WTC11 (cell line): ENCODE measurements around the gene ZFHX3. TPM values are rescaled to one million over a fixed set of nuclear protein-coding genes. Genes with fewer than 3 reads are reported as not detected.
A peak's percentile ranks its signal among the peaks of the same experiment; 100 is the strongest.

Experiments used
- ATAC-seq: fragments of 200-7000 bp; cut with Tn5 transposase; 2 replicates; pipeline ENCODE4 v1.10.0; 2021; ENCODE audit warnings: mild to moderate bottlenecking, moderate library complexity
- CTCF ChIA-PET: fragments of 300-600 bp; sonication (Branson Sonifier 250); formaldehyde crosslinking; loops from one replicate; lab custom pipeline; 2021; ENCODE audit warnings: antibody characterized with exemption; lab: Charles Lee
- POLR2A ChIA-PET: fragments of 350-600 bp; sonication (Branson Sonifier 250); formaldehyde crosslinking; loops from one replicate; lab custom pipeline; 2021; ENCODE audit warnings: antibody characterized with exemption; lab: Charles Lee
- DNase-seq: peaks from one replicate; pipeline ENCODE4 v3.0.0; 2021; ENCODE audit warnings: low spot score
- H3K27ac Mint-ChIP-seq: 2 replicates; pipeline ENCODE4 v1.8.0; 2021; ENCODE audit warnings: mixed read lengths
- H3K27me3 Mint-ChIP-seq: 2 replicates; pipeline ENCODE4 v1.8.0; 2021; ENCODE audit warnings: low read depth, mild to moderate bottlenecking, moderate library complexity, mixed read lengths
- H3K36me3 Mint-ChIP-seq: 2 replicates; pipeline ENCODE4 v1.8.0; 2021; ENCODE audit warnings: mixed read lengths
- H3K4me1 Mint-ChIP-seq: 2 replicates; pipeline ENCODE4 v1.8.0; 2022; ENCODE audit warnings: mixed read lengths
- H3K4me3 Mint-ChIP-seq: 2 replicates; pipeline ENCODE4 v1.8.0; 2021; ENCODE audit warnings: mild to moderate bottlenecking, moderate library complexity, mixed read lengths
- H3K9me3 Mint-ChIP-seq: 2 replicates; pipeline ENCODE4 v1.8.0; 2021; ENCODE audit warnings: mixed read lengths
- CTCF ChIP-seq: fragments of 200-600 bp; IDR thresholded peaks from 2 replicates; pipeline ENCODE4 v1.8.0; 2022; ENCODE audit warnings: antibody characterized with exemption
- E2F5 ChIP-seq: sonication (generic); formaldehyde crosslinking; IDR thresholded peaks from 2 replicates; pipeline ENCODE4 v1.8.1; 2022; ENCODE audit warnings: mild to moderate bottlenecking, moderate library complexity, missing genetic modification reagents
- ELF4 ChIP-seq: sonication (generic); formaldehyde crosslinking; IDR thresholded peaks from 2 replicates; pipeline ENCODE4 v1.8.1; 2022; ENCODE audit warnings: low read depth, mild to moderate bottlenecking, moderate library complexity, missing genetic modification reagents
- EMX1 ChIP-seq: fragments of 250-450 bp; sonication (Bioruptor Pico); IDR thresholded peaks from 2 replicates; pipeline ENCODE4 v1.8.0; 2021; ENCODE audit warnings: mild to moderate bottlenecking
- ESRRA ChIP-seq: sonication (generic); formaldehyde crosslinking; IDR thresholded peaks from 2 replicates; pipeline ENCODE4 v1.8.1; 2022; ENCODE audit warnings: mild to moderate bottlenecking, missing genetic modification reagents, borderline replicate concordance
- JAZF1 ChIP-seq: fragments of 250-450 bp; sonication (Bioruptor Pico); IDR thresholded peaks from 2 replicates; pipeline ENCODE4 v1.9.0; 2021; ENCODE audit warnings: moderate library complexity, mild to moderate bottlenecking, inconsistent platforms
- KAT7 ChIP-seq: sonication (generic); formaldehyde crosslinking; IDR thresholded peaks from 2 replicates; pipeline ENCODE4 v1.8.1; 2023; ENCODE audit warnings: missing genetic modification reagents, mild to moderate bottlenecking, borderline replicate concordance
- MYBL2 ChIP-seq: sonication (generic); formaldehyde crosslinking; IDR thresholded peaks from 2 replicates; pipeline ENCODE4 v1.8.1; 2023; ENCODE audit warnings: mild to moderate bottlenecking, moderate library complexity, missing genetic modification reagents
- NFE2L1 ChIP-seq: sonication (generic); formaldehyde crosslinking; IDR thresholded peaks from 2 replicates; pipeline ENCODE4 v1.8.1; 2023; ENCODE audit warnings: missing genetic modification reagents
- NR3C1 ChIP-seq: sonication (generic); formaldehyde crosslinking; conservative IDR thresholded peaks from 2 replicates; pipeline ENCODE4 v1.8.1; 2023; ENCODE audit warnings: low read depth, mild to moderate bottlenecking, missing genetic modification reagents
- PRRX2 ChIP-seq: fragments of 250-450 bp; sonication (Bioruptor Pico); IDR thresholded peaks from 2 replicates; pipeline ENCODE4 v1.8.0; 2021; ENCODE audit warnings: mild to moderate bottlenecking
- RELA ChIP-seq: sonication (generic); formaldehyde crosslinking; IDR thresholded peaks from 2 replicates; pipeline ENCODE4 v1.8.1; 2022; ENCODE audit warnings: missing genetic modification reagents, mild to moderate bottlenecking, borderline replicate concordance
- RORB ChIP-seq: fragments of 250-450 bp; sonication (Bioruptor Pico); IDR thresholded peaks from 2 replicates; pipeline ENCODE4 v1.9.0; 2021; ENCODE audit warnings: mild to moderate bottlenecking
- SMAD3 ChIP-seq: sonication (generic); formaldehyde crosslinking; IDR thresholded peaks from 2 replicates; pipeline ENCODE4 v1.8.0; 2022; ENCODE audit warnings: missing genetic modification reagents, mild to moderate bottlenecking, borderline replicate concordance
- ZBTB21 ChIP-seq: sonication (generic); formaldehyde crosslinking; IDR thresholded peaks from 2 replicates; pipeline ENCODE4 v1.8.1; 2023; ENCODE audit warnings: mild to moderate bottlenecking, missing genetic modification reagents, borderline replicate concordance
- ZNF219 ChIP-seq: sonication (generic); formaldehyde crosslinking; IDR thresholded peaks from 2 replicates; pipeline ENCODE4 v1.8.0; 2023; ENCODE audit warnings: missing genetic modification reagents, mild to moderate bottlenecking, borderline replicate concordance
- ZNF263 ChIP-seq: sonication (generic); formaldehyde crosslinking; IDR thresholded peaks from 2 replicates; pipeline ENCODE4 v1.8.1; 2022; ENCODE audit warnings: low read depth, mild to moderate bottlenecking, moderate library complexity, missing genetic modification reagents
- ZNF317 ChIP-seq: sonication (generic); formaldehyde crosslinking; IDR thresholded peaks from 2 replicates; pipeline ENCODE4 v1.8.1; 2023; ENCODE audit warnings: low read depth, mild to moderate bottlenecking, moderate library complexity, missing genetic modification reagents, borderline replicate concordance
- ZNF416 ChIP-seq: fragments of 250-450 bp; sonication (Bioruptor Pico); IDR thresholded peaks from 2 replicates; pipeline ENCODE4 v1.9.0; 2021; ENCODE audit warnings: mild to moderate bottlenecking, inconsistent platforms
- total RNA-seq: library from RNA; stranded (reverse); gene quantifications from 3 replicates; pipeline ENCODE4 v1.2.3, GENCODE V29; 2021
- TF ChIP-seq, protein P1 (sequence below): sonication (generic); formaldehyde crosslinking; IDR thresholded peaks from 2 replicates; pipeline ENCODE4 v1.8.0; 2023; ENCODE audit warnings: mild to moderate bottlenecking, missing genetic modification reagents
- TF ChIP-seq, protein P2 (sequence below): sonication (generic); formaldehyde crosslinking; IDR thresholded peaks from 2 replicates; pipeline ENCODE4 v1.8.1; 2023; ENCODE audit warnings: mild to moderate bottlenecking, missing genetic modification reagents, moderate library complexity
- TF ChIP-seq, protein P3 (sequence below): fragments of 250-450 bp; sonication (Bioruptor Pico); IDR thresholded peaks from 2 replicates; pipeline ENCODE4 v1.9.0; 2021; ENCODE audit warnings: mild to moderate bottlenecking

Gene ZFHX3
- total RNA-seq, 1 experiment from 2014 or later: 5.7 TPM

DNA sequence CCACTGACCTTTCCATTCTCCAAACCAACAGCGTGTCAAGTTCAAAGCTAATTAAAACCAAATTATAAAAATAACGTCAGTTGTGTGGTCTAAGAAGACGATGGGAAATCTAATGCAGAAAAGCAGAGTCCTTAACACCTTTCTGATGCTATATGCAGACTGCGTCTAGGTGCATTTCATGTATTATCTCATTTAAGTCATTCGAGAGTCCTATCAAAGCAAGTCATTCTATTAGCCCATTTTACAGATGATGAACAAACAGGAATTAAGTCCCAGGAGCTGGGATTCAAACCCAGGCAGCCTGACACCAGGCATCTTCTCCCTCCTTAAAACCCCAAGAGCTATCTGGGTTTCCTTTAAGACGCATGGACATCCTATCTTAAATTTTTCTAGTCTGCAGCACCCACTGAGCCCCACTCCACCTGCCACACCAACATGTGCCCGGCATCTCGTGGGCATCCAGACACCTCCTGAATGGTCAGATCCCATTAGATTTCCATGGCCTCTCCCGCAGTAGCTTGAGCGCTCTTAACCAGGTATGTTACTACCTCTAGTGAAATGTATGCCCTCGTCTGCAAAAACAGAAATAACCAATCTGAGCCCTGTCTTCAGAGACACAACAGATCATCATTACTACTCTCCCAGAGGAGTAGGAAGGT is 115.1 kb downstream of the ZFHX3 start:
- H3K36me3 Mint-ChIP-seq: no peaks in the 10 kb centered on the region
- peaks cover 55% of the 10 kb centered on the region for H3K4me1 Mint-ChIP-seq
- TF ChIP-seq NFE2L1: no peak
- TF ChIP-seq E2F5: no peak
- no peak for TF ChIP-seq KAT7
- TF ChIP-seq, protein P1, sequence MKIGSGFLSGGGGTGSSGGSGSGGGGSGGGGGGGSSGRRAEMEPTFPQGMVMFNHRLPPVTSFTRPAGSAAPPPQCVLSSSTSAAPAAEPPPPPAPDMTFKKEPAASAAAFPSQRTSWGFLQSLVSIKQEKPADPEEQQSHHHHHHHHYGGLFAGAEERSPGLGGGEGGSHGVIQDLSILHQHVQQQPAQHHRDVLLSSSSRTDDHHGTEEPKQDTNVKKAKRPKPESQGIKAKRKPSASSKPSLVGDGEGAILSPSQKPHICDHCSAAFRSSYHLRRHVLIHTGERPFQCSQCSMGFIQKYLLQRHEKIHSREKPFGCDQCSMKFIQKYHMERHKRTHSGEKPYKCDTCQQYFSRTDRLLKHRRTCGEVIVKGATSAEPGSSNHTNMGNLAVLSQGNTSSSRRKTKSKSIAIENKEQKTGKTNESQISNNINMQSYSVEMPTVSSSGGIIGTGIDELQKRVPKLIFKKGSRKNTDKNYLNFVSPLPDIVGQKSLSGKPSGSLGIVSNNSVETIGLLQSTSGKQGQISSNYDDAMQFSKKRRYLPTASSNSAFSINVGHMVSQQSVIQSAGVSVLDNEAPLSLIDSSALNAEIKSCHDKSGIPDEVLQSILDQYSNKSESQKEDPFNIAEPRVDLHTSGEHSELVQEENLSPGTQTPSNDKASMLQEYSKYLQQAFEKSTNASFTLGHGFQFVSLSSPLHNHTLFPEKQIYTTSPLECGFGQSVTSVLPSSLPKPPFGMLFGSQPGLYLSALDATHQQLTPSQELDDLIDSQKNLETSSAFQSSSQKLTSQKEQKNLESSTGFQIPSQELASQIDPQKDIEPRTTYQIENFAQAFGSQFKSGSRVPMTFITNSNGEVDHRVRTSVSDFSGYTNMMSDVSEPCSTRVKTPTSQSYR (CRISPR knock-in tag): no peak
- no peak for TF ChIP-seq ZNF263 (CRISPR knock-in tag)
- no peak for TF ChIP-seq JAZF1
- TF ChIP-seq, protein P2, sequence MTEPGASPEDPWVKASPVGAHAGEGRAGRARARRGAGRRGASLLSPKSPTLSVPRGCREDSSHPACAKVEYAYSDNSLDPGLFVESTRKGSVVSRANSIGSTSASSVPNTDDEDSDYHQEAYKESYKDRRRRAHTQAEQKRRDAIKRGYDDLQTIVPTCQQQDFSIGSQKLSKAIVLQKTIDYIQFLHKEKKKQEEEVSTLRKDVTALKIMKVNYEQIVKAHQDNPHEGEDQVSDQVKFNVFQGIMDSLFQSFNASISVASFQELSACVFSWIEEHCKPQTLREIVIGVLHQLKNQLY (CRISPR knock-in tag): no peak
- TF ChIP-seq RELA (CRISPR knock-in tag): no peak
- no peaks in the 10 kb centered on the region for H3K27me3 Mint-ChIP-seq
- no peak for DNase-seq
- ATAC-seq: no peak
- POLR2A ChIA-PET: interaction anchor here (0.7 kb wide), 1 partner anchor 121 kb away, joined by 4 read pairs; no protein-coding TSS in a partner anchor
- no peak overlapping the region for H3K4me3 Mint-ChIP-seq
- no peaks in the 10 kb centered on the region; the same call in 1 of the 2 replicates for H3K9me3 Mint-ChIP-seq
- CTCF ChIA-PET: interaction anchor here (0.8 to 3.9 kb wide), 2 partner anchors 62 to 79 kb away, joined by 3 to 16 read pairs; no protein-coding TSS in a partner anchor
- H3K27ac Mint-ChIP-seq: no peak overlapping the region

DNA sequence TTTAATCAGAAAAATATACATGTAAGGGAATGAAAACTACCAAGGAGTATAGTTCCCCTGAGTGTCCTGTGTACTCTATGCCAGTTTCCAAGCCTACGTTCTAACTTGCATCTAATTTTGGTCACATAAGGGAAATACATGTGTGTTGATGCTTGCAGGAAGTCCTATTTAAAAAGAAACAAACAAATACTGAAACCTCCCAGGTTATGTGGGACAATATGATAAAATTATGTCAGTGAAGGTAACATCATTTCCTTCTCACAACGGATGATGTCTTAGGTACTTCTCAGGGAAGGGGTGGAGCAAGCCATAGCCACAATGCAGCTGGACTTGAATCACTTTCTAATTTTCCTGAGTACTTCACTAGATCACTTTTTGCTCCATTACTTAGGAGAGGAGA is 115.9 kb downstream of the ZFHX3 start:
- Mint-ChIP-seq H3K27ac (no peak overlapping the region), H3K9me3 (no peaks in the 10 kb centered on the region; the same call in 1 of the 2 replicates), H3K4me3 (no peak overlapping the region), H3K4me1 (peaks cover 50% of the 10 kb centered on the region), H3K36me3 (no peaks in the 10 kb centered on the region), H3K27me3 (no peaks in the 10 kb centered on the region)
- DNase-seq: no peak
- ChIA-PET POLR2A (interaction anchor here (0.7 kb wide), 1 partner anchor 121 kb away, joined by 4 read pairs; no protein-coding TSS in a partner anchor), CTCF (interaction anchor here (3.9 kb wide), 1 partner anchor 63 kb away, joined by 16 read pairs; no protein-coding TSS in a partner anchor)
- TF ChIP-seq ZNF317 (CRISPR knock-in tag) (no peak), ZNF219 (CRISPR knock-in tag) (no peak), ELF4 (CRISPR knock-in tag) (no peak), SMAD3 (CRISPR knock-in tag) (no peak), RORB (CRISPR knock-in tag) (no peak)
- TF ChIP-seq, protein P2 (CRISPR knock-in tag): no peak
- ATAC-seq: no peak

DNA sequence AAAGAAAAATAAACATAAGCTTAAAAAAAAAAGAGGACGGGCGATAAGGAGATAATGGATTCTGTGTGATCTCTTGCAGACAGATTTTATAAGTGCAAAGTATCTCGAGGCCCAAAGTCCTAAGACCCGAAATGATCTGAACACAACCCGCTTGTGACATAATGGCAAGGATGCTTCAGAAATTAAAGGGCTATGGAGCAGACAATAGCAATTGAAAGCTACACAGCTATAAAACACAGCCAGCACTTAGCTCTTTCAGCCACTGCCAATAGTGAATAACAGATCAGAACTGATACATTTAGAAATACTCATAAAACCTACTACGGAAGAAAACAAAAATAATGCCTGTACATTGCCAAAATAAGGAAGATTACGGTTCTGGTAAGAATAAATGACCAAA is 117.5 kb downstream of the ZFHX3 start:
- CTCF ChIA-PET: interaction anchor here (1.1 to 3.9 kb wide), 4 partner anchors 65 to 98 kb away, joined by 3 to 16 read pairs (median 4); no protein-coding TSS in a partner anchor
- Mint-ChIP-seq H3K4me1 (peaks cover 37% of the 10 kb centered on the region), H3K36me3 (no peaks in the 10 kb centered on the region), H3K4me3 (no peak overlapping the region), H3K27me3 (no peaks in the 10 kb centered on the region), H3K27ac (peak overlapping the region; percentile 3; the same call in 1 of the 2 replicates), H3K9me3 (no peaks in the 10 kb centered on the region; the same call in 1 of the 2 replicates)
- POLR2A ChIA-PET: interaction anchor here (0.6 to 0.7 kb wide), 2 partner anchors 36 to 459 kb away, joined by 3 read pairs; no protein-coding TSS in a partner anchor
- ATAC-seq (no peak), DNase-seq (no peak)
- TF ChIP-seq ZNF416 (CRISPR knock-in tag): no peak
- TF ChIP-seq ESRRA: no peak
- no peak for TF ChIP-seq EMX1 (CRISPR knock-in tag)
- TF ChIP-seq MYBL2 (CRISPR knock-in tag): no peak
- no peak for TF ChIP-seq NR3C1 (CRISPR knock-in tag)
- no peak for TF ChIP-seq CTCF
- TF ChIP-seq, protein P3, sequence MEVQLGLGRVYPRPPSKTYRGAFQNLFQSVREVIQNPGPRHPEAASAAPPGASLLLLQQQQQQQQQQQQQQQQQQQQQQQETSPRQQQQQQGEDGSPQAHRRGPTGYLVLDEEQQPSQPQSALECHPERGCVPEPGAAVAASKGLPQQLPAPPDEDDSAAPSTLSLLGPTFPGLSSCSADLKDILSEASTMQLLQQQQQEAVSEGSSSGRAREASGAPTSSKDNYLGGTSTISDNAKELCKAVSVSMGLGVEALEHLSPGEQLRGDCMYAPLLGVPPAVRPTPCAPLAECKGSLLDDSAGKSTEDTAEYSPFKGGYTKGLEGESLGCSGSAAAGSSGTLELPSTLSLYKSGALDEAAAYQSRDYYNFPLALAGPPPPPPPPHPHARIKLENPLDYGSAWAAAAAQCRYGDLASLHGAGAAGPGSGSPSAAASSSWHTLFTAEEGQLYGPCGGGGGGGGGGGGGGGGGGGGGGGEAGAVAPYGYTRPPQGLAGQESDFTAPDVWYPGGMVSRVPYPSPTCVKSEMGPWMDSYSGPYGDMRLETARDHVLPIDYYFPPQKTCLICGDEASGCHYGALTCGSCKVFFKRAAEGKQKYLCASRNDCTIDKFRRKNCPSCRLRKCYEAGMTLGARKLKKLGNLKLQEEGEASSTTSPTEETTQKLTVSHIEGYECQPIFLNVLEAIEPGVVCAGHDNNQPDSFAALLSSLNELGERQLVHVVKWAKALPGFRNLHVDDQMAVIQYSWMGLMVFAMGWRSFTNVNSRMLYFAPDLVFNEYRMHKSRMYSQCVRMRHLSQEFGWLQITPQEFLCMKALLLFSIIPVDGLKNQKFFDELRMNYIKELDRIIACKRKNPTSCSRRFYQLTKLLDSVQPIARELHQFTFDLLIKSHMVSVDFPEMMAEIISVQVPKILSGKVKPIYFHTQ (CRISPR knock-in tag): no peak
- no peak for TF ChIP-seq ZNF317 (CRISPR knock-in tag)
- no peak for TF ChIP-seq PRRX2 (CRISPR knock-in tag)
- no peak for TF ChIP-seq ZBTB21 (CRISPR knock-in tag)
